DMS153 treated with DMSO at 0.1 percent for 48 hours (cell line): ENCODE measurements around the gene GNG7.
A peak's percentile ranks its signal among the peaks of the same experiment; 100 is the strongest.
"Not testable (repeated sequence)": the region's sequence is repeated elsewhere in the genome, so short reads cannot be mapped to it uniquely, and the experiment has no call there.

Source experiments
- DNase-seq: peaks from one replicate; lab custom pipeline; 2025; ENCODE audit not compliant: unreplicated experiment; lab: John Stamatoyannopoulos, UW

GNG7 gene

DNA sequence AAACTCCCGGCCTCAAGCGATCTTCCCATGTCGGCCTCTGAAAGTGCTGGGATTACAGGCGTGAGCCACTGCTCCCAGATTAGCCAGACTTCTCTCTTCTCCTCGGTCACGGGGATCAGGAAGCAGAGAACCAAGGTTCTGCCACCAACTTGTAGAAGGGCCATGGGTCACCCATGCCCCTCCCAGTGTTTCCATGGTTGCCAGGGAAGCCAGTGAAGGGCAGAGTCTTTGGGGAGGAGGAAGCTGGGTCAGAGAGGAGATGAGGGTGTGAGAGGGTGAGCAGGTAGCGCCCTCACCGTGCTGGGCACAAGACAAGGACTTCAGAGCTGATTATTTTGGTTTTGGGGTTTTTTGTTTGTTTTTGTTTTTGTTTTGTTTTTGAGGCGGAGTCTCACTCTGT is 77.1 kb downstream of the GNG7 start:
- DNase-seq: no peak

- DNase-seq: no peak
Measured at GRCh38 chr19:2624537-2625091, 77.9 kb downstream of the GNG7 start.

DNA sequence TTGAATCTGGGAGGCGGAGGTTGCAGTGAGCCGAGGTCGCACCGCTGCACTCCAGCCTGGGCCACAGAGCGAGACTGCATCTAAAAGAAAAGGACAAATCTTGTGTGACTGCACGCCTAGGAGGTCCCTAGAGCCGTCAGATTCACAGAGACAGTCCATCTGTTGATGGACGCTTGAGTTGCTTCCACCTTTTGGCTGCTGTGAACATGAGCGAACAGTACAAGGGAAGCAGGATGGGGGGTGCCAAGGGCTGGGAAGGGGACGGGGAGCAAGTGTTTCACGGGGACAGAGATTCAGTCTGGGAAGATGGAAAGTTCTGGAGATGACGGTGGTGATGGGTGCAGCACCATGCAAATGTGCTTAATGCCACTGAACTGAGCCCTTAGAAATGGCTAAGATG is 78.7 kb downstream of the GNG7 start:
- DNase-seq: no peak

DNA sequence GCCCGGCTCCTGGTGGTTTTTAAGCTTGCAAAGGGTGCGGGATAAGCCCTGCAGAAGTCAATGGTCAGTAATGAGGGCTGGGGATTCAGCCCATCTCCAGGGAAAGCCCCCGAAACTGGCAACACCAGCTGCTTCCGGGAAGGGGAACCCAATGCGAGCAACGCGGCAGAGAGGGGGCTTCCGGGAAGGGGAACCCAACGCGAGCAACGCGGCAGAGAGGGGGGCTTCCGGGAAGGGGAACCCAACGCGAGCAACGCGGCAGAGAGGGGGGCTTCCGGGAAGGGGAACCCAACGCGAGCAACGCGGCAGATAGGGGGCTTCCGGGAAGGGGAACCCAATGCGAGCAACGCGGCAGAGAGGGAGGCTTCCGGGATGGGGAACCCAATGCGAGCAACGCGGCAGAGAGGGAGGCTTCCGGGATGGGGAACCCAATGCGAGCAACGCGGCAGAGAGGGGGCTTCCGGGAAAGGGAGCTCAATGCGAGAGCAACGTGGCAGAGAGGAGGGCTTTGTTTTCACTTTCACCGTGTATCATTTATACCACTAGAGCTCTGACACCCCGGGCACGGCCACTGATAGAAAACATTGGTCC is 80.0 kb downstream of the GNG7 start:
- DNase-seq: not testable (repeated sequence)

- DNase-seq: no peak
Measured at GRCh38 chr19:2619076-2619475, 83.4 kb downstream of the GNG7 start.

DNA sequence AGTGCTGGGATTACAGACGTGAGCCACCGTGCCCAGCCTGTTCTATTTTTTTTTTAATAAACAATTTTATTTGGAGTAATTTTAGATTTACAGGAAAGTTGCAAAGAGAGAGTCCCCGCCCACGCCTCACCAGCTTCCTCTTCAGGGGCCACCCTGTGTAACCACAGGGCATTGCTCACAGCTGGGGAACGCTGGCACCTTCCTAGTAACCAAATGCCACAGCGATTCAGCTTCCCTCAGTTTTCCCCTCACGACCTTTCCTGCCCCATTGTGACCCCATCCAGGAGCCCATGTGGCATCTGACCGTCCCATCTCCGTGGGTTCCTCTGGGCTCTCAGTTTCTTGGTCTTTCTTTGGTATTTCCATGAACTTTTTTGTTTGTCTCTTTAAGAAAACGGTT is 83.9 kb downstream of the GNG7 start:
- DNase-seq: no peak

GRCh38 chr19:2617393-2618165 is 84.9 kb downstream of the GNG7 start:
- no peak for DNase-seq

GRCh38 chr19:2616741-2617392 is 85.6 kb downstream of the GNG7 start:
- no peak for DNase-seq

DNA sequence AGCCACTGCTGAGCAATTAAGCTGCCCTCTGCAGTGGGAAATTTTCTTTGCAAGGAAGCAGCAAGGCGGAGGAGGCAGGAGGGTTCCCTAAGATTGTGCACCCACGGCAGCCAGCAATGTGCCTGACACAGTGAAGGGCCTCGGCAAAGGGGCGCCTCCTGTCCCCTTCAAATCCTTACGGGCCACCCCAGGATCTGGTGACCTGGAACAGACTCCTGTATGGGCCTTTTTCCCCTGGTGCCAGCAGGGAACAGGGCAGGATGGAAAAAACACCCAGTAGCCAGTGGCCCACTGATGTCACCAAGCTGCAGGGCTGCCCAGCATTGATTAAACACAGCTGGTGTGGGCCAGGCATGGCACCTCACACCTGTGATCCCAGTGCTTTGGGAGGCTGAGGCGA is 86.7 kb downstream of the GNG7 start:
- DNase-seq: no peak

DNA sequence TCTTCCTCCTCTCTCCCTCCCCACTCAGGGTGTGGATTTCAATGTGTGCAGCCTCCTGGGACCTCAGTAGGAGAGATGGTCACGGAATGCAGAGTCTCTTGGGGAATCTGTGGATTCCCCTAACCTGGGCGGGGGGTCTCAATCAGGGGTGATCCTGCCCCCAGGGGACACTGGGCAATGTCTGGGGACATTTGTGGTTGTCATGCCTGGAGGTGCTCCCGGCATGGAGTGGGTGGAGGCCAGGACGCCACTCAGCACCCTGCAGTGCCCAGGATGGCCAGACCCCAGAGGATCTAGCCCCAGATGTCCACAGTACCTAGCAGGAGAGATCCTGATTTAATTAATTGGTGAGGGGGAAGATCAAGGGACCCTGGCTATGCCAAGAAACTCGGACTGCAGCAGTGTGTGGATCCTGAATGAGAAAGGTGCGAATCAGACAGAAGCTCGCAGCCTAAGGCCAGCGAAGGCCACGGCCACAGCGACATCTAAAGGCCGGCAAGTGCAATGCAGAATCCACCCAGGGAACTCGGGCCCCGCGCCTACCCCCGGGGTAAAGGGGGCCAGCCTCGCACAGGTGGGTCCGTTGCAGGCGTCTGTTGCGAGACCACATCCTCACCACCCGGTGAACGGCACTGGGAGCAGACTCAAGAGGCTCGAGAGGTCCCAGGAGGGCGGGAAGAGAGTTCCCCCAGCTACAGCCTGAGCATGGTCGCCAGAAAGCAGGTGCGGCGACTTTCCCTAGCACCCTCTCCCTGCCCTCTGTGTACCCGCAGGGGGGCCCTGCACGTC is 88.8 kb downstream of the GNG7 start:
- DNase-seq: no peak

DNA sequence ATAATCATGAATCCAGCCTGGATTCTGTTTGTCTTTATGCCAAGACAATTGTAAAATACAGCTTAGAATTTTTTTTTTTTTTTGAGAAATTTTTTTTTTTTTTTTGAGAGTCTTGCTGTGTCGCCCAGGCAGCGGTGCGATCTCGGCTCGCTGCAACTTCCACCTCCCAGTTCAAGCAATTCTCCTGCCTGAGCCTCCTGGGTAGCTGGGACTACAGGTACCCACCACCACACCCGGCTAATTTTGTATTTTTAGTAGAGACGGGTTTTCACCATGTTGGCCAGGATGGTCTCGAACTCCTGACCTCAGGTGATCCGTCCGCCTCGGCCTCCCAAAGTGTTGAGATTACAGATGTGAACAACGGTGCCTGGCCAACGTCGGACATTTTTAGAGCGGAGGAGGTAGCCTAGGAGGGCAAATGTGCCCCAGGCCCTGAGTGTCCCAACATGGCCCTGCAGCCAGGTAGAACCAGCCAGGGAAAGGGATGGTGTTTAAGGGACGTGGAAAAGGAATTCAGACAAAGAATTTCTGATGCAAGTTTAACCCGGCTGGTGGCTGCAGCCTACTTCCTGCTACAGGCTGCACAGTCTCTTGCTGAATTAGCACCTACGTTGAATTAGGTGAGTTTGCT is 89.8 kb downstream of the GNG7 start:
- DNase-seq: no peak

- DNase-seq: no peak
Measured at GRCh38 chr19:2611483-2612464, 90.7 kb downstream of the GNG7 start.

DNA sequence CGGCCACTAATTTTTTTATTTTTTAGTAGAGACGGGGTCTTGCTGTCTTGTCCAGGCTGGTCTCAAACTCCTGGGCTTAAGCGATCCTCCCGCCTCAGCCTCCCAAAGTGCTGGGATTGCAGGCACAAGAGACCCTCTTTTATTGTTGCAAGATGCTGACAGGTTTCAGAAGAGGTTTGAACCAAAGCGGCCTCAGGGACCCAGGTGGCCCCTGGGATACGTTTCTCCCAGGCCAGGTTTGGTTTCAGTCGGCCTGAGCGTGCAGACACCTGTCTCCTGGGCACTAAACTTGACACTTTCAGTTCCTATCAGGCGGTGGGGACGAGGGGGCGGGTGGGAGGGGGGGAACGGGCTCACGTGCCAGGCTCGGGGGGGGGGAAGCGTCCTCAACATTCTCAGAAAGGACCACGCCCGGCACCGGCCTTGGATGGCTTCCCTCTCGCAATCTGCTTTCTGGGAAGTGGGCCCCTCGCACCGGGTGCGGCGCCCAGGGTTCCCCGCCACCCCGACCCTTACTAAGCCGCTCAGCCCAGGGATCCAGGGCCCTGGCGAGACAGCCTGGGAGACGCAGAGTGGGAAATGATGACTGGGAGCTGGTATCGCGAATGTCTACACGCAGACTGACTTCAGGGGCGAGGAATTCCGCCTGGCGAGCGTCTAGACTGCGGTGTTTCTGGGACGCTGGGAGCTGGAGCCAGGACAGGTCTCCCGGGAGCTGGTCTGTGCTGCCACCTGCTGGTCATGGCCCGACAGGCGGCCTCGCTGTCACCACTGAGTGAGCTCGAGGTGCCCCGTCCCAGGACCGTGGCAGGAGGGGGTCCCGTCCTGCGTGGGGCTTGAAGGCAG is 91.6 kb downstream of the GNG7 start:
- peak; percentile 67 for DNase-seq

- DNase-seq: no peak
Measured at GRCh38 chr19:2609389-2610116, 92.9 kb downstream of the GNG7 start.

DNA sequence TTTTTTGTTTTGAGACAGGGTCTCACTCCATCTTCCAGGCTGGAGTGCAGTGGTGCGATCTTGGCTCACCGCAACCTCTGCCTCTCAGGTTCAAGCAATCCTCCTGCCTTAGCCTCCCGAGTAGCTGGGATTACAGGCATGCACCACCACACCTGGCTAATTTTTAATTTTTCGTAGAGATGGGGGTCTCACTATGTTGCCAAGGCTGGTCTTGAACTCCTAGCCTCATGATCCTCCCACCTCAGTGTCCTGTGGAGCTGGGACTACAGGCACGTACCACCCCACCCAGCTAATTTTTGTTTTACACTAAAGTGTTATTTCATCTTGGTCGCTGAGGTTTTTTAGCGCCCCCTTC is 93.5 kb downstream of the GNG7 start:
- DNase-seq: not testable (repeated sequence)

DNA sequence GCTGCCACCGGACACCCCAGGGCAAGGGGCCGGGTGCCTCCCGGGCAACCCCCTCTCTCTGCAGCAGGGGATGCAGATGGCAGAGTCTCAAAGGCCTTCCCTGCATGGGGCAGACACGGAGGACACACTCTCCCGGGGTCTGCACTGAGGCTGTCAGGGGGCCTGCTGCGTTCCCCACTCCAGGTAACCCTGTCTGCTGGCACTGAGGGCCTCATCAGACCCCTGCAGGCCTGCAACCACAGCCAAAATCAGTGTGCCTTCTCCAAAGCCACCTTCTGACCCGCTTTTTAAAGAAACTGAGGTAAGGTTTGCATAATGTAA is 93.9 kb downstream of the GNG7 start:
- DNase-seq: no peak

DNA sequence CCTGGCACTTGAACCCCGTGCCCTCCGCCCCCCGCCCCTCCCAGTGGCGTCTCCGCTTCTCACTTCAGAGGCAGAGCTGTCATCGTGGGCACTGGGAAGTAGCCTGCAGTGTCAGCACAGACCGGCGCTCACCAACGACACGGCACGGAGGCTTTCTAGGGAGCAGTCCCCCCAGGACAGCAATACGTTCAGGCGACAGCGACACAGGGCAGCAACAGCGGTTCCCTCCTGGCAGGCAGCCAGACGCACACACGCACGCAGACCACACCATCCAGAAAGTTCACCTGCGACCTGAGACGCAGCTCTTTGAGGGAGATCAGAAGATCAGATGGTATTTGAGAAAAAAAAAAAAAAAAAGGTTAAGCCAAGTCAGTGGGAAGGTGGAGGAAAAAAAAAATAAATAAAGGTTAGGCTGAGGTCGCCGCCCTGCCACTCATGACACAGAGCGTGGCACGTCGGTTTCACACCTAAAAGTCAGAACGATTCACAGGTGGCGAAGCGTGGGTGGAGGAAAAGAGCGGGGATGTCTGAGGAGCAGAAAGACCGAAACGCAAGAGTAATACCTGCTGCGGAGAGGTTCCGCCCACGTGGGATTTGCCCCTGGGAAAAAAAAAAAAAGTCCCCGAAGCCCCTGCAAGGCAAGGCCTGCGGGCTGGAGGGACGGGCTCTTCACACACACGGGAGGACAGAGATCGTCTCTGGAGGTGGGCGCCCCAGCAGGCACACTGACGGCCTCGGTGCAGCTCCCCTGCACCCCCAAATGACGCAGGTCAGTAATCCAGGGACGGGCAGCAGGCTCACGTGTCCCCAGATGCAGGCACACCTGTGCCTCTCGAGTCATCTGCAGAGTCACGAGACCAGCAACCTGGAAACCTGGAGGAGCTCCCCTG is 94.5 kb downstream of the GNG7 start:
- no peak for DNase-seq
